Memory B cell (primary cell): ENCODE measurements around the gene C12orf43.

Source experiments
- ATAC-seq: fragments of 150-1000 bp; cut with Tn5 transposase; 2 replicates; pipeline ENCODE4 v1.10.0; 2021; ENCODE audit warnings: low read depth, mild to moderate bottlenecking, moderate library complexity
- DNase-seq, 2 donors: peaks; one replicate each; pipeline ENCODE4 v3.0.0; 2022; ENCODE audit warnings: low spot score in 2 of 2
- H3K27ac Mint-ChIP-seq: one replicate; pipeline ENCODE4 v1.8.0; 2022; ENCODE audit warnings: mild to moderate bottlenecking, moderate library complexity, mixed read lengths
- H3K27me3 Mint-ChIP-seq: one replicate; pipeline ENCODE4 v1.8.0; 2022; ENCODE audit warnings: mixed read lengths
- H3K36me3 Mint-ChIP-seq: one replicate; pipeline ENCODE4 v1.8.0; 2022; ENCODE audit warnings: mild to moderate bottlenecking, mixed read lengths
- H3K4me1 Mint-ChIP-seq: one replicate; pipeline ENCODE4 v1.8.0; 2022; ENCODE audit warnings: mixed read lengths
- H3K4me3 Mint-ChIP-seq: one replicate; pipeline ENCODE4 v1.8.0; 2022; ENCODE audit warnings: mild to moderate bottlenecking, moderate library complexity, mixed read lengths
- H3K9me3 Mint-ChIP-seq: one replicate; pipeline ENCODE4 v1.8.0; 2022; ENCODE audit warnings: mixed read lengths

The C12orf43 gene

GRCh38 chr12:120964298-120964697 is 52.0 kb downstream of the C12orf43 start:
- Mint-ChIP-seq H3K4me1 (peaks cover 2% of the 10 kb centered on the region), H3K9me3 (no peaks in the 10 kb centered on the region), H3K27me3 (peaks cover 4% of the 10 kb centered on the region), H3K27ac (no peak overlapping the region), H3K4me3 (no peak overlapping the region), H3K36me3 (no peaks in the 10 kb centered on the region)
- ATAC-seq (no peak), DNase-seq (no peak)

- no peak for ATAC-seq
- Mint-ChIP-seq H3K27me3 (peaks cover 6% of the 10 kb centered on the region), H3K4me3 (no peak overlapping the region), H3K4me1 (peaks cover 2% of the 10 kb centered on the region), H3K36me3 (no peaks in the 10 kb centered on the region), H3K27ac (no peak overlapping the region), H3K9me3 (no peaks in the 10 kb centered on the region)
- no peak for DNase-seq
These were observed 53.7 kb downstream of the C12orf43 start for GRCh38 chr12:120962532-120963020.

- peaks cover 6% of the 10 kb centered on the region for H3K27me3 Mint-ChIP-seq
- H3K36me3 Mint-ChIP-seq, result no peaks in the 10 kb centered on the region
- no peaks in the 10 kb centered on the region for H3K9me3 Mint-ChIP-seq
- ATAC-seq (no peak), DNase-seq (no peak)
- peaks cover 2% of the 10 kb centered on the region for H3K4me1 Mint-ChIP-seq
- no peak overlapping the region for H3K27ac Mint-ChIP-seq
- no peak overlapping the region for H3K4me3 Mint-ChIP-seq
These were observed 54.4 kb downstream of the C12orf43 start for GRCh38 chr12:120961604-120962531.

GRCh38 chr12:120960657-120961056 is 55.6 kb downstream of the C12orf43 start:
- H3K27me3 Mint-ChIP-seq, result peaks cover 8% of the 10 kb centered on the region
- no peak for ATAC-seq
- peaks cover 2% of the 10 kb centered on the region for H3K4me1 Mint-ChIP-seq
- no peak overlapping the region for H3K27ac Mint-ChIP-seq
- no peak overlapping the region for H3K4me3 Mint-ChIP-seq
- no peaks in the 10 kb centered on the region for H3K9me3 Mint-ChIP-seq
- H3K36me3 Mint-ChIP-seq, result no peaks in the 10 kb centered on the region
- no peak for DNase-seq

- Mint-ChIP-seq H3K4me1 (peaks cover 2% of the 10 kb centered on the region), H3K36me3 (no peaks in the 10 kb centered on the region), H3K9me3 (no peaks in the 10 kb centered on the region), H3K27ac (no peak overlapping the region), H3K4me3 (no peak overlapping the region), H3K27me3 (peaks cover 6% of the 10 kb centered on the region)
- no peak for ATAC-seq
- DNase-seq, result no peak
These were observed 57.0 kb downstream of the C12orf43 start for GRCh38 chr12:120959111-120959878.

- Mint-ChIP-seq H3K36me3 (no peaks in the 10 kb centered on the region), H3K27ac (no peak overlapping the region), H3K4me1 (peaks cover 2% of the 10 kb centered on the region), H3K9me3 (no peaks in the 10 kb centered on the region), H3K4me3 (no peak overlapping the region), H3K27me3 (peaks cover 5% of the 10 kb centered on the region)
- ATAC-seq (no peak), DNase-seq (no peak)
These were observed 59.5 kb downstream of the C12orf43 start for GRCh38 chr12:120956579-120957300.

GRCh38 chr12:120955232-120955631 is 61.1 kb downstream of the C12orf43 start:
- Mint-ChIP-seq H3K27ac (no peak overlapping the region), H3K4me3 (no peak overlapping the region), H3K9me3 (no peaks in the 10 kb centered on the region), H3K36me3 (no peaks in the 10 kb centered on the region), H3K4me1 (peaks cover 2% of the 10 kb centered on the region), H3K27me3 (peaks cover 5% of the 10 kb centered on the region)
- DNase-seq (no peak), ATAC-seq (no peak)

GRCh38 chr12:120950807-120951206 is 65.5 kb downstream of the C12orf43 start:
- DNase-seq (no peak), ATAC-seq (no peak)
- no peak overlapping the region for H3K27ac Mint-ChIP-seq
- H3K9me3 Mint-ChIP-seq, result no peaks in the 10 kb centered on the region
- H3K36me3 Mint-ChIP-seq, result no peaks in the 10 kb centered on the region
- H3K27me3 Mint-ChIP-seq, result no peaks in the 10 kb centered on the region
- no peak overlapping the region for H3K4me3 Mint-ChIP-seq
- no peaks in the 10 kb centered on the region for H3K4me1 Mint-ChIP-seq
